ENCODE results near the gene TNFRSF14.

TNFRSF14 gene

GRCh38 chr1:2541619-2542245 is 14.4 kb upstream of the TNFRSF14 start:
- no peak for TF ChIP-seq CTCF (IDR thresholded peaks at IDR 0.05; ENCODE audit: control insufficient read depth, insufficient read depth, low read depth, low read length, missing control alignments)
- no peak overlapping the region for H3K4me3 ChIP-seq (ENCODE audit: control insufficient read depth, low read depth, low read length)
- DNase-seq (ENCODE audit: low read depth), result no peak

DNA sequence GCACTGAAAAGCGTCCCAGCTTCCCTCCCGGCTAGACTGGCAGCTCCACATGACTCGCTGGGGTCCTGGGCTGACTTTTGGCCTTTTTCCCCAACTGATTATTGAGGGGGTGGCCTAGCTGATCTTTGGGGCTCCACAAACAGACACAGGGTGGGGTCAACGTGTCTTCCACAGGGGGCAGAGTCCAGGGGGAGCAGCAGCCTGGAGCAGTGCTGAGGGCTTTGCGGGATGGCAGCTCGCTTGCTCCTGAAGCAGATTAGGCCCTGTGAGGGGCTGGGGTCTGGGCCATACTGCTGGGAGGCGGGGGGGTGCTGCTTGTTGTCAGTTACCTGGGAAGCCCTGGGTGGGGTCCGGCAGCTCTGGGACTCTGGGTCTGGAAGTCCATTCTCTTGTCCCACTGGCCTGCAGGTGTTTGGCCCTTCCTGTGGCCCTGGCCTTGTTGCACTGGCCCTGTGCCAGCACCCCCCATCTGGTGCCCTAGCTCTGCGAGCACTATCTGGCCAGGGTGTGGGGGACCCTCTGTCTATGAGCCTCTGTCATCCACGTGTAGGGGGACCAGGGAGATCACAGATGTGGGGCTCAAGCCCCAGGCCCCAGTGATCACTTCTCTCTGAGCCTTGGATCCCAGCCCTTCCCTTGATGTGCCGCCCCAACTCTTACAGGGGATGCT is 13.8 kb upstream of the TNFRSF14 start:
- H3K4me3 ChIP-seq (ENCODE audit: control insufficient read depth, low read depth, low read length), result no peak overlapping the region
- no peak for TF ChIP-seq CTCF (IDR thresholded peaks at IDR 0.05; ENCODE audit: control insufficient read depth, insufficient read depth, low read depth, low read length, missing control alignments)
- no peak for DNase-seq (ENCODE audit: low read depth)

DNA sequence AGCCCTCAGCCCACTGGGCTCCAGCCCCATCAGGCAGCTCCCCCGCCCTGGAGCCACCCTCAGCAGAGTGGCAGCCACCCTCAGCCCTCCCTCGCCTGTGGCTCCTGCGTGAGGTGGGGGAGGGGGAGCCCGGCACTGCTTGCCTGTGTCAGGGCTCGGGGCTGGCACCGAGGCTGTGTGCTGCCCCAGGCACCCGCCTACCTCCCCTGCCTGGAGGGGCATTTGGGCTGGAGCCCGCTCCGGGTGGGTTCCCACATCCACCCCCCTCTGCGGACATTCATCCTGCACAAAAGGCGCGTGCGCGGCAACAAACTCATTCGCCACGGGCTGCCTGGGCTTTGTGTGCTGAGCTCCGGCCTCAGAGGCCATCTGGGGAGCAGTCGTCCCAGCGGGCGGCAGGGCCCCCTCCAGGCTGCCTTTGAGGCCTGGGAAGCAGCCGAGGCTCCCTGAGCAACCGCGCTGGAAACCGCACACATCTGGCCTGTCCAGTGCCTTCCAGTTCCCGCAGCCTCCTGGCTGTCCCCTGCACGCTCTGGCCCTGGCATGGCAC is 12.6 kb upstream of the TNFRSF14 start:
- no peak overlapping the region; the same call in 1 of the 2 replicates for H3K4me3 ChIP-seq (ENCODE audit: control insufficient read depth, low read depth, low read length)
- TF ChIP-seq CTCF (IDR thresholded peaks at IDR 0.05; ENCODE audit: control insufficient read depth, insufficient read depth, low read depth, low read length, missing control alignments), result no peak
- no peak for DNase-seq (ENCODE audit: low read depth)

GRCh38 chr1:2544093-2544874 is 11.9 kb upstream of the TNFRSF14 start:
- no peak overlapping the region for H3K4me3 ChIP-seq (ENCODE audit: control insufficient read depth, low read depth, low read length)
- TF ChIP-seq CTCF (IDR thresholded peaks at IDR 0.05; ENCODE audit: control insufficient read depth, insufficient read depth, low read depth, low read length, missing control alignments), result no peak
- no peak for DNase-seq (ENCODE audit: low read depth)

GRCh38 chr1:2544875-2545640 is 11.1 kb upstream of the TNFRSF14 start:
- no peak for TF ChIP-seq CTCF (IDR thresholded peaks at IDR 0.05; ENCODE audit: control insufficient read depth, insufficient read depth, low read depth, low read length, missing control alignments)
- no peak for DNase-seq (ENCODE audit: low read depth)
- H3K4me3 ChIP-seq (ENCODE audit: control insufficient read depth, low read depth, low read length), result no peak overlapping the region

All from AG09309 (cell line).